Testis (tissue), 3 donors: ENCODE results near the gene NT5C1A. TPM values are rescaled to one million over a fixed set of nuclear protein-coding genes. Genes with fewer than 3 reads are reported as not detected.
A peak's percentile ranks its signal among the peaks of the same experiment; 100 is the strongest.

Source experiments
- DNase-seq: peaks from one replicate; pipeline ENCODE4 v3.0.0-alpha.2; 2019
- H3K27ac ChIP-seq, 2 donors: fragments of 200-600 bp; sonication (generic); one replicate each; pipeline ENCODE4 v1.5.1; 2019
- H3K27me3 ChIP-seq: fragments of 200-600 bp; sonication (generic); one replicate; pipeline ENCODE4 v1.5.1; 2019
- H3K36me3 ChIP-seq: fragments of 200-600 bp; sonication (generic); one replicate; pipeline ENCODE4 v1.5.1; 2017; ENCODE audit warnings: low read depth; ENCODE audit errors: missing control alignments
- H3K4me1 ChIP-seq: fragments of 200-600 bp; sonication (generic); one replicate; pipeline ENCODE4 v1.5.1; 2019
- H3K4me3 ChIP-seq, 2 donors: fragments of 200-600 bp; sonication (generic); one replicate each; pipeline ENCODE4 v1.5.1; 2017 to 2019
- H3K9me3 ChIP-seq: fragments of 200-600 bp; sonication (generic); one replicate; pipeline ENCODE4 v1.5.1; 2017
- CTCF ChIP-seq, 3 experiments: fragments of 450-650 bp in 2 of 3; fragments of 200-600 bp in 1 of 3; sonication (generic) in 1 of 3; IDR thresholded peaks; one replicate each; pipeline ENCODE4 v1.5.1; 2016 to 2019; ENCODE audit warnings: antibody characterized with exemption in 3 of 3, mild to moderate bottlenecking in 2 of 3, moderate library complexity in 1 of 3
- POLR2A ChIP-seq: fragments of 450-650 bp; IDR thresholded peaks from one replicate; pipeline ENCODE4 v1.6.1; 2017; ENCODE audit warnings: antibody characterized with exemption, mild to moderate bottlenecking, moderate library complexity
- WGBS, 2 donors: methylation state at CpG; one replicate each; pipeline ENCODE4 v1.1.5; 2018; 5-methylcytosine and 5-hydroxymethylcytosine counted together
- intact Hi-C: fragments of 100-400 bp; cut with DNase I; formaldehyde crosslinking; loops from one replicate; pipeline ENCODE4 v1.15.1; 2023; ENCODE audit warnings: low total_unique reads
- polyA plus RNA-seq: library from polyadenylated mRNA; stranded (reverse); fragments of 350-450 nt; fragmentation: Illumina TruSeq; extraction: RNeasy Lipid Tissue Mini Kit (QIAGEN cat#74804); gene quantifications from one replicate; pipeline ENCODE4 v1.2.3, GENCODE V29; 2014; ENCODE audit warnings: low read depth, low replicate concordance; ENCODE audit not compliant: insufficient read depth
- total RNA-seq, 2 donors: library from RNA; depleted of rRNA; stranded (reverse); fragments of >200 nt; gene quantifications; one replicate each; pipeline ENCODE4 v1.2.3, GENCODE V29; 2016

The NT5C1A gene
- total and polyA plus RNA-seq, 3 donors from 2014 or later = 1.0 to 3.2 (median 2.1) TPM

- WGBS, 2 donors = 50 to 54% methylated on average over 4 of the region's 4 CpGs
- no peak for DNase-seq
Observed at GRCh38 chr1:39642796-39643195, 29.1 kb downstream of the NT5C1A start.

GRCh38 chr1:39640861-39641260 lies 31.0 kb downstream of the NT5C1A start:
- WGBS, 2 donors = 87 to 88% methylated on average over 8 of the region's 8 CpGs
- Histone ChIP-seq H3K27me3 (no peaks in the 10 kb centered on the region), H3K36me3 (no peaks in the 10 kb centered on the region), H3K9me3 (no peaks in the 10 kb centered on the region), H3K4me1 (peaks cover 17% of the 10 kb centered on the region), H3K4me3 (no peak overlapping the region), H3K27ac (no peak overlapping the region)
- intact Hi-C loops = no loop called here
- TF ChIP-seq POLR2A (no peak), CTCF (IDR thresholded peaks at IDR 0.05) (no peak)
- no peak for DNase-seq

More at GRCh38 chr1:39642796-39643195, 29.1 kb downstream of the NT5C1A start:
- Histone ChIP-seq H3K9me3 (no peaks in the 10 kb centered on the region), H3K4me1 (peaks cover 36% of the 10 kb centered on the region), H3K27ac (no peak overlapping the region), H3K36me3 (no peaks in the 10 kb centered on the region), H3K4me3 (no peak overlapping the region), H3K27me3 (no peaks in the 10 kb centered on the region)
- no peak for TF ChIP-seq POLR2A
- TF ChIP-seq CTCF (IDR thresholded peaks at IDR 0.05) = no peak
- intact Hi-C loops = no loop called here

GRCh38 chr1:39639305-39640130 lies 32.4 kb downstream of the NT5C1A start, which contains the start of gene HEYL:
Gene HEYL, minus strand, starts transcription at chr1:39639643. Its CDS starts 18 bp downstream, at chr1:39639625.
- DNase-seq = peak; percentile 86
- H3K4me3 ChIP-seq = peak within 1 kb of the TSS; percentile 76 to 93
- H3K9me3 ChIP-seq = no peaks in the 10 kb centered on the region
- TF ChIP-seq POLR2A (no peak), CTCF (IDR thresholded peaks at IDR 0.05) (peak; percentile 35 to 48 (median 45))
- H3K36me3 ChIP-seq = no peaks in the 10 kb centered on the region
- WGBS, 2 donors = 2 to 12% methylated on average over 5 to 63 of the region's 88 CpGs
- no peaks in the 10 kb centered on the region for H3K27me3 ChIP-seq
- H3K4me1 ChIP-seq = peaks cover 27% of the 10 kb centered on the region
- peak within 1 kb of the TSS; percentile 61 to 86 for H3K27ac ChIP-seq
- intact Hi-C loops = no loop called here

- Histone ChIP-seq H3K9me3 (no peaks in the 10 kb centered on the region), H3K4me1 (peaks cover 30% of the 10 kb centered on the region), H3K4me3 (peak overlapping the region; percentile 76 to 93), H3K36me3 (no peaks in the 10 kb centered on the region), H3K27ac (peak overlapping the region; percentile 61 to 86), H3K27me3 (no peaks in the 10 kb centered on the region)
- WGBS, 2 donors = 22 to 35% methylated on average over 2 to 3 of the region's 3 CpGs
- DNase-seq = no peak
- intact Hi-C loops = no loop called here
- TF ChIP-seq POLR2A = no peak
- TF ChIP-seq CTCF (IDR thresholded peaks at IDR 0.05) = no peak
Observed at GRCh38 chr1:39638965-39639304, 33.0 kb downstream of the NT5C1A start.
